Nephron (organoid): Measurements from ENCODE around the gene PRR15.

Experiments used
- H3K27ac Mint-ChIP-seq, 3 experiments: 2 replicates each; pipeline ENCODE4 v1.8.0; 2020; ENCODE audit warnings: mixed read lengths in 3 of 3, mild to moderate bottlenecking in 2 of 3, moderate library complexity in 1 of 3
- H3K27me3 Mint-ChIP-seq: 2 replicates; pipeline ENCODE4 v1.8.0; 2021; ENCODE audit warnings: low read depth, mild to moderate bottlenecking, moderate library complexity, mixed read lengths
- H3K36me3 Mint-ChIP-seq: 2 replicates; pipeline ENCODE4 v1.8.0; 2020; ENCODE audit warnings: low read depth, mixed read lengths
- H3K4me1 Mint-ChIP-seq: 2 replicates; pipeline ENCODE4 v1.8.0; 2020; ENCODE audit warnings: mixed read lengths
- H3K4me3 Mint-ChIP-seq, 3 experiments: 2 replicates each; pipeline ENCODE4 v1.8.0; 2020; ENCODE audit warnings: mild to moderate bottlenecking in 3 of 3, mixed read lengths in 3 of 3, moderate library complexity in 2 of 3
- H3K9me3 Mint-ChIP-seq: 2 replicates; pipeline ENCODE4 v1.8.0; 2020; ENCODE audit warnings: mixed read lengths
- TF ChIP-seq, protein P1 (sequence below), 3 experiments: fragments of 200-600 bp; sonication (generic); IDR thresholded peaks; one replicate each; pipeline ENCODE4 v1.5.0; 2021; ENCODE audit warnings: antibody characterized with exemption in 3 of 3; ENCODE audit not compliant: unreplicated experiment in 3 of 3

Gene PRR15

DNA sequence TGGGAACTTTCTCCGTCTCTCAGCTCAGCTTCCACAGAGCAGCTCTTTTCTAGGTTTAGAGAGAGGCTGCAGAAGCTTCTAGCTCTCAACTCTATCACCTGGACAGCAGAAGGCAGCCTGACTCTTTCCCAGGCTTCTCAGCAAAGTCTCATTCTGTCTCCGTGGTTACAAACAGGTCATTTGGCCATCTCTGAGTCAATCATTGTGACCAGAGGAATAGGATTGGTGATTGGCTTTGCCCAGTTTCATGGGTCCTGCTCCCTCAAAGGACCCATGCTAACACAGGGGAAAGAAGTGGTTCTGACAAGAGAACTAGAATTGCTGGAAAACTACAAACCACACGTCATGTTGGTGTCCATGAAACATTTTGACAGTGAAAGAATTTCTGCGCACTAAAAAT is 43.6 kb downstream of the PRR15 start:
- TF ChIP-seq, protein P1, sequence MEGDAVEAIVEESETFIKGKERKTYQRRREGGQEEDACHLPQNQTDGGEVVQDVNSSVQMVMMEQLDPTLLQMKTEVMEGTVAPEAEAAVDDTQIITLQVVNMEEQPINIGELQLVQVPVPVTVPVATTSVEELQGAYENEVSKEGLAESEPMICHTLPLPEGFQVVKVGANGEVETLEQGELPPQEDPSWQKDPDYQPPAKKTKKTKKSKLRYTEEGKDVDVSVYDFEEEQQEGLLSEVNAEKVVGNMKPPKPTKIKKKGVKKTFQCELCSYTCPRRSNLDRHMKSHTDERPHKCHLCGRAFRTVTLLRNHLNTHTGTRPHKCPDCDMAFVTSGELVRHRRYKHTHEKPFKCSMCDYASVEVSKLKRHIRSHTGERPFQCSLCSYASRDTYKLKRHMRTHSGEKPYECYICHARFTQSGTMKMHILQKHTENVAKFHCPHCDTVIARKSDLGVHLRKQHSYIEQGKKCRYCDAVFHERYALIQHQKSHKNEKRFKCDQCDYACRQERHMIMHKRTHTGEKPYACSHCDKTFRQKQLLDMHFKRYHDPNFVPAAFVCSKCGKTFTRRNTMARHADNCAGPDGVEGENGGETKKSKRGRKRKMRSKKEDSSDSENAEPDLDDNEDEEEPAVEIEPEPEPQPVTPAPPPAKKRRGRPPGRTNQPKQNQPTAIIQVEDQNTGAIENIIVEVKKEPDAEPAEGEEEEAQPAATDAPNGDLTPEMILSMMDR (IDR thresholded peaks at IDR 0.05; ENCODE audit: unreplicated experiment in 3 of 3), result no peak

DNA sequence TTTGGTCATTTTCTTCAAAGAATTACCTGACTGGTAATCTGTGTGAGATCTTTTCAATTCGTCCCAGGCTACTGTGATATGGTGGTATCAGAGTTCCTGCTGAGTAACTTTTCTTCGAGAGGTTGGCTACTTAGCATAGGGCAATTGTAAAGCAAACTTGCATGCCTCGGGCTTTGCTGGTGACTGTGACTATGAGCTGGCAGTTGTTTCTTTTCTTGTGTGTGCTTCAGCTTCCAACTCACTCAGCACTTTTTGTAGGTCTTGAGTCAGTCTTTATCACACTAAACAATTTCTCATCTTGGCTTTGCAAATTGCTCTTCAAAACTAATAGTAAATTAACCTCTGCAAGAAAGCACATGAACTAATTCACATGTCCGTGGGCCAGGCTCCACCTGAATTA is 44.3 kb downstream of the PRR15 start:
- Mint-ChIP-seq H3K4me1 (peaks cover 33% of the 10 kb centered on the region), H3K4me3 (no peak overlapping the region), H3K27ac (no peak overlapping the region), H3K36me3 (no peaks in the 10 kb centered on the region), H3K27me3 (no peaks in the 10 kb centered on the region), H3K9me3 (no peaks in the 10 kb centered on the region)
- TF ChIP-seq, protein P1 (IDR thresholded peaks at IDR 0.05; ENCODE audit: unreplicated experiment in 3 of 3), result no peak

More for the DNA sequence above, 43.6 kb downstream of the PRR15 start:
- Mint-ChIP-seq H3K4me1 (peaks cover 33% of the 10 kb centered on the region), H3K4me3 (no peak overlapping the region), H3K27ac (no peak overlapping the region), H3K9me3 (no peaks in the 10 kb centered on the region), H3K27me3 (no peaks in the 10 kb centered on the region), H3K36me3 (no peaks in the 10 kb centered on the region)

DNA sequence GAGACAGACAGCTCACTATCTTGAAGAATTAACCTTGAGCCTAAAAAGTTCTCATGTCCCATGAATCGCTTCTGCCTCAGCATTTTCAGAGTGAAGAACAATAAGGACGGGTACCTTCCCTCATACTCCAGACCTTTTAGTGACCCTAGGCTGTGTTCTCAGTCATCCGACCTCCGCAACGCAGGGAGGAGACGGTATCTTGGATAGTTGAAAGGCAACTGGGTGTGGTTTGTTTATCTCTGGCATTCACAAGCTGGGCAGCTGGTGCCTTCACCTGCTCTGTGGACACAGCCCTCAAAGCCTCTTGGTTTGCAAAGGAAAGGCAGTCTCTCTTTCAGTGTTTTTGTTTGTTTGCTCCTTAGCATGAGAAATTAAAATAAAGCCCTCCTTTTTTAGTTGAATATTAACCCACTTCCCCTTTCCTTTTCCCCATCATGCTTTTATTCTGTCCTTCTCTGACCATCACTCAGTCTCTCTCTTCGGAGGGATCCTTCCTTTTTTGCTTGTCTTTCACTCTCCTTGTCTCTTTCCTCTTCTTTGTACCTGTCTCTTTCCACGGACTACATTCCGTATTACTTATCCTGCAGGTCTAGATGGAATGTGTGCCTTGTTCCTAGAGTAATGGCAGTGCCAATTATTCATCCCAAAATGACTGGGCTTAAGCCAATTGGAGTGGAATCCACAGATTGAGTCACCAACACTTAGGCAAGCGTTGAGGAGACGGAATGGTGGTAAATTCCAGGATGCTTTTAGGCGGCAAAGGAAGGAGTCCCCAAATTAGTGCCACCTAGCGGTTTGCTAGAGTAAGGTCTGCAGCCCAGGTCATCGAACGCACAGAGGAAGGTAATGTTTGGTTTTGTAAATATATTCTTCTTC is 45.8 kb downstream of the PRR15 start:
- Mint-ChIP-seq H3K9me3 (no peaks in the 10 kb centered on the region), H3K4me3 (no peak overlapping the region), H3K36me3 (no peaks in the 10 kb centered on the region), H3K27ac (peak overlapping the region in 2 of 3 experiments; percentile 2 to 5), H3K27me3 (no peaks in the 10 kb centered on the region), H3K4me1 (peaks cover 33% of the 10 kb centered on the region)
- TF ChIP-seq, protein P1 (IDR thresholded peaks at IDR 0.05; ENCODE audit: unreplicated experiment in 3 of 3), result peak; percentile 53 to 62 (median 61)

DNA sequence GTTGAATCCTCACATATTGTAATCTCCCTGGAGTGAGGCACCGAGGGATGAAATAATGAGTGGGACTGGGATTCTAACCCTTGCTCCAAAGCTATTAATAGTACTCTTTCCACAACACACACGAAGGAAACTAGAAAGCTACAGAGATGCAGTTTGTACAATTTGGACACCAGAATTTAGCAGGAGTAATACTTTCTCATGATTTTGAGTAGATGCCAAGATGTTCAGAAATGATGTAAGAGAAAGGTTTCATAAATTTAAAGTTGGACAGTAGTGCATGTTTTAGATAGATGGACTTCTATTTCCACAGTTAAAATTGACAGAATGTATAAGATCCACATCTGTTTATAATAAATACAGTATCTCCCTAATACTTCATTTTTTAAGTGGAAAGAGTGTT is 46.5 kb downstream of the PRR15 start:
- no peak overlapping the region for H3K4me3 Mint-ChIP-seq
- H3K36me3 Mint-ChIP-seq, result no peaks in the 10 kb centered on the region
- TF ChIP-seq, protein P1 (IDR thresholded peaks at IDR 0.05; ENCODE audit: unreplicated experiment in 3 of 3), result no peak
- no peaks in the 10 kb centered on the region for H3K27me3 Mint-ChIP-seq
- H3K27ac Mint-ChIP-seq, result no peak overlapping the region
- H3K4me1 Mint-ChIP-seq, result peaks cover 33% of the 10 kb centered on the region
- H3K9me3 Mint-ChIP-seq, result no peaks in the 10 kb centered on the region

DNA sequence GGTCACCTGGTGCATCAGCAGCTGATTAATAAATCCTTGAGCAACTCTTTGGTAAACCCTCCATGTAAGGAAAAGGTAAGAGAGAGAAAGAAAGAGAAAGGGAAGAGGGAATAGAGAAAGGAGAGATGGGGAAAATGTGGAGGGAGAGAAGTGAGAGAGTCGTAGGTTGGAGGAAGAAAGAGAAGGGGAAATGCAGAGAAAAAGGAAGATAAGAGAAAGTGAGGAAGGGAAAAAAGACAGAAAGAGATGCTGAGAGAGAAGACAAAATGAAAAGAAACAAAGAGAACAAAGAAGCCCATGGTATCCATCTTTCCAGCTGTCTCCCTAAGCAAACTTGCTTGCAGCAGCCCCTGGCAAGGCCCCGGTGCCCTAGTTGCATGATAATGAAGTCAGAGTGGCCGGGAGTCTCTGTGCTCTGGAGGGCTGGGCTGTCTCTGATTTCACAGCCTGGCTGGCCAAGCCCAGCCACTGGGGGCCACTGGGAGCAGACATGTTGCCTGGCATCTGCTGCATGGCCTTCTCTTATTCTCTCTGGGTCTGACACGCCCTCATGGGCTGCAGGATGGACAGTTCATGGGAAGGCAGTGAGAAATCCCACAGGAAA is 48.4 kb downstream of the PRR15 start:
- no peak overlapping the region for H3K27ac Mint-ChIP-seq
- no peaks in the 10 kb centered on the region for H3K27me3 Mint-ChIP-seq
- no peaks in the 10 kb centered on the region for H3K36me3 Mint-ChIP-seq
- no peaks in the 10 kb centered on the region for H3K9me3 Mint-ChIP-seq
- no peak overlapping the region for H3K4me3 Mint-ChIP-seq
- H3K4me1 Mint-ChIP-seq, result peaks cover 19% of the 10 kb centered on the region
- TF ChIP-seq, protein P1 (IDR thresholded peaks at IDR 0.05; ENCODE audit: unreplicated experiment in 3 of 3), result no peak
